Activated CD8-positive, alpha-beta memory T cell treated with anti-CD3 and anti-CD28 coated beads for 24 hours (primary cell): ENCODE measurements around the gene ST7L.

ENCODE experiments used
- DNase-seq: peaks from one replicate; pipeline ENCODE4 v3.0.0-alpha.2; 2020

Gene ST7L

DNA sequence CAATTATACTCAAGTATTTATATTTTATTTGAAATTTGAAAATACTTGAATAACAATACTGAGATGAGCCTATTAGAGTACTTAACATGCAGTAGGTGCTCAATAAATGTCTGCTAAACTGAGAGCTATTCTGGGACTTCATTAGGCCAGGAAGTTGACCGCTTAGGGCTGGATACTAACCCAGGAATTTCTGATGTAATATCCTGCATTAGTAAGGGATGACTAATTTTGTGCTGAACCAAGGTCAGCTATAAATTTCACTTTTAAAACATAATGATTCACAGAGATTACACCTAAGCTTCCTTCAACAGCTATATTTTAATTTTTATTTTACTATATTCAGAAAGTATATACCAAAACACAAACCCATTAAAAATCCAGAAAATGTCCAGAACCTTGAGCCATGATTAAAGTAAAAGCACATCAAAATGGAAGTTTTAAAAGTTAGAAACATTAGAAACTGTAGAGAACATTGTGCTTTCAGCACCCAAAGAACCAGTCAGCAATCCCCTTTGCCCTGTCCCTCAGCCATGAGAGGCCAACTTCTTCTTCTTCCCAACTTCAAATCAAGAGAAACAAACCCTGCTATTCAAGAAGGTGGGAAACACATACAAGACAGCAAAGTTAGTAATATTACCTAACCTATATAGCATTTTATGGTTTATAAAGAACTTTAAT is 74.8 kb downstream of the ST7L start:
- DNase-seq, result no peak

GRCh38 chr1:112542206-112542973 is 76.6 kb downstream of the ST7L start:
- no peak for DNase-seq

DNA sequence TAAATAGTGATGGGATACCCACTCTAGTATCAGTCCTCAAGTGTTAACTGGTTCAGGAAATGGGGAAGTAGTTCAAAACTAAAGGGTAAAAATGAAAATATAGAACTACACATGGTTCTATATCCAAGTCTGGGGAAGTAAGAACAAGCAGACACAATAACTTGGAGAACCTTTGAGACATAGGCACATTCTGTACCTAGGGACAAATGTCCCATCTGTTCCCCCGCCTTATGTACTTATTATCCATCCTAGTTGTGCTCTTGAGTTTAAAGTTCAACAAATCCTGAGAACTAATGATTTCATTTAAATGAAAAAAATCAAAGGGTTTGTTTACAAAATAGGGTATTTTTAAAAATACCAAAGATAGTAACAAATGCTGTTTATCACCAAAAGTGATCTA is 77.6 kb downstream of the ST7L start:
- no peak for DNase-seq

DNA sequence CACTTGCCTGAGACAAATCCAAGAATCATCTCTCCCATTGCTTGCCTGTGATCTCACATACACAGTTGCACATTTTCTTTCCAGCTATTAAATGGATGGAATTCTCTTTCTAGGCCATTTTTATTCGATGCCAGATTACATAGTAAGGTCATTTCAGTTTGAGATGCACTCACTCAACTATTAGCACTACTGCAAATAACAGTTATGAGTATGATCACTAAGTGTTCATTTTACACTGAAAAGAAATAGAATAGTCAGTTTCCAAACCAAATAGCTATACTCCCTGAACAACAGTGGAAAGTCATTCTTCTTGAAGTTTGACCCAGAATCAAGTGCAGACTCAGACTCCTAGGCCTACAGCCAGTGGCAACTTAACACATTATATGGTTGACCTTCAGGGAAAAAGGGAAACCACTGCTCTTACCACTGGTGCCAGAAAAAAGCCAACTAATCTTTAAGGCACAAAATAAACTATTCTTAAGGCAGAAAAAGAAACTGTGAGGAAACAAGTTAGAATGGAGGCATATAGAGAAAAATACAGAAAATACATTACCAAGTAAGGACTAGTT is 78.6 kb downstream of the ST7L start:
- DNase-seq, result no peak

- DNase-seq, result no peak
Observed at GRCh38 chr1:112538883-112539282, 80.1 kb downstream of the ST7L start.

GRCh38 chr1:112537456-112537855 is 81.5 kb downstream of the ST7L start:
- no peak for DNase-seq

GRCh38 chr1:112536561-112536960 is 82.4 kb downstream of the ST7L start:
- no peak for DNase-seq

DNA sequence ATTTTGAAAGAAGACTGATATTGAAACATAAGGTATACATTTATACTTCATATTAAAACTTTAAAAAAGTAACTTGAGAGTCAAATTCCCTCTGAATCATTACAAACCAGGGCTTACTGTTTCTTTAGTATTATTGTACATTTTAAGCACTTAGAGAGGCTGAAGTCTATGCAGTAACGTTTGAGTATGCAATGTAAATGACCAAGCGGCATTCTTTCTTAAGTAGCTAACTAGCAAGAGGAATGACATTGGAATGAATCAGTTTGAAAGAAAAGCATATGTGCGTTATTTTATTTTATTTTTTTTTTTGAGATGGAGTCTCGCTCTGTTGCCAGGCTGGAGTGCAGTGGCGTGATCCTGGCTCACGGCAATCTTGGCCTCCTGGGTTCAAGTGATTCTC is 85.9 kb downstream of the ST7L start:
- DNase-seq, result no peak

- no peak for DNase-seq
Observed at GRCh38 chr1:112532064-112532463, 86.9 kb downstream of the ST7L start.

DNA sequence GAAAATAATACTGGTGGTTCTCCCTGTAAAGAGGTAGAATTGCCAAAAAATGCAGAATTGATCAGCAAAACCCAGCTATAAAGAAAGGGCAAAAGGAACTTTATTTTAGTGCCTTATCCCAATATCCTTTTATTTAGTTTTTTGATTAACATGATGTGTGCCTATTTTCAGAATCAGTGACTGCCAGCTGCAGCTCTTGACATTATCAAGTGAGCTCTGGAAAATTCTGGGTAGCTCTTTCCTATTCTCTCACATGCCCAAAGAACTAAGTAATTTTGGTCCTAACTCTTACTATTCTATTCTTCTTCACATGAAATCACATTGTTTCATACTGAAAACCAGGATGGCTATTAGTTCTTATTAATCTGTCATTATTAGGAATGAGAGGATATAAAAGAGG is 88.1 kb downstream of the ST7L start:
- DNase-seq, result no peak

DNA sequence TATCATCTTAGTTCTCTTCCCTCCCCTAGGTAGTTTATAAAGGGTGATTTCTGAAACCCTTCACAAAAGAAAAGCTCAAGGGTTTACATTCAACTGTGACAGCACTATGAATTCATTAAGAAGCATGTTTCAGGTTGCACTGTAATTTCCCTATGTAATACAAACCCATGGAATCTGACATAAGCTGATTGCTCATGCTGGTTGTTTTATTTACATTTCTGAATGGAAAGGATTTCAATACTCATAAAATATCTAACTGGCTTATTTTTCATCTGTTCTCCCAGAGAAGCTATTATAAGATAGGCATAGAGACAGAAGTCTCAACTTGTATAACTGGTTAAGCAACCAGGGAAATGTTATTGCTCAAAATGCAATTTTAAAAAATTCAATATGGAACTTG is 89.6 kb downstream of the ST7L start:
- DNase-seq, result no peak

DNA sequence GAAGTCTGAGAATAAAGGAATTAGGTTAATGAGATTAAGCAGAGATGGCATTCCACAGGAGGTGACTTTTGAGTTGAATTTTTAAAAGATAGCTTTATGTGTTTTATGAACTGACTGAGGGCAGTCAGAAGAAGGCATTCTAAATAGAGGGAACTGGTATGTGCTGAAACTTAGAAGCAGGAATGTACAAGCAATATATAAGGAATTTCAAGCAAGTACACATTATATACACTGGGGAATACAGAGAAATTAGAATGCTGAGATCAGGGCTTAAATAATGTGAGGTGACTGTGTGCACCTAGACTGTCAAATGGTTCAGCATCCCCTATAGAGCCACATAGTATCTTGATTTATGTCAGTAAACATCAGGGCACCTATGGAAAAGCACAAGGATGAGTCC is 90.9 kb downstream of the ST7L start:
- DNase-seq, result no peak

GRCh38 chr1:112527266-112528010 is 91.5 kb downstream of the ST7L start:
- no peak for DNase-seq

DNA sequence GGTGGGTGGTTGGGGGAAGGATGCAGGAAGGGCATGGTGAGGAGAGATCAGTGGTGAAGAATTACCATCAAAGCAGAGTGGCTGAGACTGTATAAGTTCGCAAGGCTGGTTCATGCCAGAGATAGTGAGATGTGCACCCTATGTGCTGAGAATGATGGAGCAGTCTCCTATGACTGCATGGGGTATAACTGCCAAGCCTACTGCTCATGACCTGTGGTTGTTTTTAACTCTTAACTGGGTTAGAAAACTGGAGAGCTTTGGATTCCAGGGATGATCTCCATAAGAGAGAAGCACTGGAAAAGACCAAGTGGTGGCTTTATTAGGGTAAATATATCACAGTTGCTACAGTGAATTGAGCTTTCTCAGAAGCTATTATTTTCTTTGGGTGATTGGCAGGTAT is 94.0 kb downstream of the ST7L start:
- DNase-seq, result no peak

GRCh38 chr1:112524251-112524650 is 94.7 kb downstream of the ST7L start:
- DNase-seq, result no peak

- no peak for DNase-seq
Observed at GRCh38 chr1:112522621-112523020, 96.3 kb downstream of the ST7L start.

GRCh38 chr1:112520166-112520565 is 98.8 kb downstream of the ST7L start:
- DNase-seq, result no peak

- no peak for DNase-seq
Observed at GRCh38 chr1:112518186-112518585, 100.8 kb downstream of the ST7L start.

- DNase-seq, result no peak
Observed at GRCh38 chr1:112517646-112518045, 101.3 kb downstream of the ST7L start.

DNA sequence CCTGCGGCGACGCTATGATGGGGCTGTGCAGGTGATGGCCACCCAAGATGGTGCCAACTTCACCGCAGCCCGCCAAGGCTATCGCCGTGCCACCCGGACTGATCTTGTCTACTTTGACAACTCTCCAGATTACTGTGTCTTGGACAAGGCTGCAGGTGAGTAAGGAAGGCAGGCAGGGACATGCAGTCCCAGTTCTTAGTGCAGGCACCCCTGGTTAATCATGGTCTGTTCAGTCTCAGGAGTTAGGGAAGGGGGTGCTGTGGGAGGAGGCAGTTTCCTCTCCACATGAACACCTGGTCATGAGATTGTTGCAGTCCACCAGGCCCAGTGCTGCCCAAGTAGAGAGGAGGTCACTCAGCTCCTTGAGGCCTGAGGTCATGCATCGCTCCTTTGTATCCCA is 101.7 kb downstream of the ST7L start:
- no peak for DNase-seq

GRCh38 chr1:112516141-112516540 is 102.8 kb downstream of the ST7L start:
- DNase-seq, result no peak

DNA sequence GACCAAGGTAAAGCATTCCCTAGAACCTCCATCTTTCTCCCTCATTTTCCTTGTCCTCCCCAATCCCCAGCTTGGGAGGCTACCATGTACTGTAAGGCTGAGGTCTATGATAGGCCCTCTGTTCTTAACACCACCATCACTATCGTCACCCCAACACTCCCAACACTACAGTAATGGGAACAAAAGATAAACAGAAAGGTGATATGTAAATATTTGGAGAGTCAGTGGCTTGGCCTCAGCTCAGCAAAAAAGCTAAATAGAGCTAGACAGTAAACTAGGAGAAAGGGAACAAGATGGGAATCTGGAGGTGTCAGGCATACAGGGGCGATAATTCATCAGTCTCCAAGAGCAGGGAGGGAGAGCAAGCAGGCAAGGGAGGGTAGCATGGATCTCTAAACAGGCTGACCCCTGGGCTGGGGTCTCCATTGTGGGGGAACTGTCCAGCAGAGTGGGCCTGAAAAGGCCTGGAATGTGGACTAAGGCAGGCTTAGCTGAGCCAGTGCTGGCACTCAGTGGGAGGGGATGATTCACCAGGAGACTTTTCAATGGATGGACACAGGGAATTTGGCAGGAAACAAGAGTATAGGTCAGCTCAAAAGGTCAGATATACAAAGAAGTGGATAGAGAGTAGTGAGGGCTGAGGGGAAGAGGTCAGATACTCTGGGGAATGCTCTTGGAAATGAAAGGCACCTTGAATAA is 103.5 kb downstream of the ST7L start:
- no peak for DNase-seq

DNA sequence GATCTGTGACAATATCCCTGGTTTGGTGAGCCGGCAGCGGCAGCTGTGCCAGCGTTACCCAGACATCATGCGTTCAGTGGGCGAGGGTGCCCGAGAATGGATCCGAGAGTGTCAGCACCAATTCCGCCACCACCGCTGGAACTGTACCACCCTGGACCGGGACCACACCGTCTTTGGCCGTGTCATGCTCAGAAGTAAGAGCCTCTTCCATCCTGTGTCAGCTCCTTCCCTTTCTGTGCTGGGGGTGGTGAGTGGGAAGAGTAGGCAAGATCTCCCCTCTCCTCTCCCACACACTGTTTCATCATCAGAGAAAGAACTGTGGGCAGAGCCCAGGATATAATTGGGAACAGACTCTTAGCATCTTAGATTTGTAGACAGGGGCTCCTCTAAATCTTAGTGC is 104.0 kb downstream of the ST7L start:
- DNase-seq, result no peak
